ENCODE data around the gene MAML2. TPM values are rescaled to one million over a fixed set of nuclear protein-coding genes. Genes with fewer than 3 reads are reported as not detected.

Gene MAML2
- total RNA-seq, 1 experiment from 2014 or later, result 2.7 TPM

DNA sequence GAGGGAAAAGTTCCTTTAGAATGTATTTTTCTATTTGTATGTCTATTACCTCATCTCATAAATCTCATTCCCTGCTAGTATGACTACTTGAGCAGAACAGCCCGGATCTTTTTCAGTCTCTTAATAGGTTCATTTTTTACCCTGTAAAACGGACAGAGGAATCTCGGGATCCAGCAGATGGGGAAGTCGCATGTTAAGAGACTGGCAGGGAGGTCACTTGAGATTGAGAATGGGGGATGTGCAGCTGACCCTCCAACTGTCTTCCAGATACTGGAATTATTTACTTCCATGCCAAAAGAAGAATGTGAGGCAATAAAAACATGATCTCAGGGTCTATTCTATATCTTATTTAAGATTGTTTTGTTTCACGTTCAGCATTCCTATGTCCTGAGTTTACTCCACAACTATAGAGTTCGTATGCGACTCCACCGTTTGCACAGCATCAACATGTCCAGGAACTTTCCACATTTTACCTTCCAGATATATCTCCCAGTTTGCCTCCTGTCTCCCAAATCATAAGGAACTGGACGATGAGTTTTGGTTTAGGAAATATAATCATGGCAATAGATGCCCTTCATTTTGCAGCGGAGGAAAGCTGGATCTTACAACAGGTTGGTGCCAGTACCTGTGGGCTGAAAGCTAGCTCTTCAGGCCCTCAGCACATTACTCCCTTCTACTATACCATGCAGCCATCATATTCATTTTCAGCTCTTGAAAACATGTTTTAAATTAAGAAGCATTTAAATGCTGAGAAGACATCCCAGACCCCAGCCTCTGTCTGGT lies 181.5 kb downstream of the MAML2 start:
- Histone ChIP-seq H4K8ac (replicated peaks; ENCODE audit: insufficient read length, low read depth, low read length) (no peak overlapping the region), H3T11ph (ENCODE audit: low read length) (no peak overlapping the region), H2BK20ac (ENCODE audit: low read depth, low read length, poor library complexity, severe bottlenecking) (no peak overlapping the region), H3K4me1 (ENCODE audit: insufficient read depth, low read length) (no peaks in the 10 kb centered on the region; the same call in 1 of the 2 replicates), H3K27me3 (ENCODE audit: insufficient read depth, low read length) (no peaks in the 10 kb centered on the region), H3K18ac (ENCODE audit: insufficient read length, low read depth, low read length) (no peak overlapping the region), H2BK5ac (ENCODE audit: insufficient read length, low read length) (no peak overlapping the region), H2AK5ac (ENCODE audit: insufficient read length, low read length) (no peak overlapping the region), H2AFZ (ENCODE audit: low read length) (no peak overlapping the region), H3K56ac (ENCODE audit: insufficient read length, low read depth, low read length) (no peak overlapping the region), H2BK12ac (ENCODE audit: insufficient read length, low read depth, low read length) (no peak overlapping the region), H3K4ac (ENCODE audit: low read depth, low read length) (no peak overlapping the region), H3K79me2 (ENCODE audit: insufficient read depth, low read length) (no peaks in the 10 kb centered on the region), H3K14ac (ENCODE audit: insufficient read depth, low read length) (no peak overlapping the region), H3K23me2 (ENCODE audit: insufficient read length, low read depth, low read length, poor library complexity, severe bottlenecking) (no peaks in the 10 kb centered on the region), H3K79me1 (ENCODE audit: insufficient read depth, low read depth, low read length, poor library complexity, severe bottlenecking) (no peaks in the 10 kb centered on the region), H3K4me2 (ENCODE audit: insufficient read depth, insufficient read length, low read length) (no peak overlapping the region), H4K91ac (ENCODE audit: insufficient read length, low read depth, low read length) (no peak overlapping the region), H3K23ac (ENCODE audit: insufficient read length, low read depth, low read length) (no peak overlapping the region), H4K20me1 (ENCODE audit: control insufficient read depth, insufficient read depth, insufficient read length) (no peaks in the 10 kb centered on the region), H3K9ac (ENCODE audit: extremely low read depth, insufficient read length, low read length) (no peak overlapping the region), H2BK15ac (ENCODE audit: low read depth, low read length) (no peak overlapping the region), H3K27ac (ENCODE audit: insufficient read length, low read depth, low read length) (no peak overlapping the region), H3K9me3 (ENCODE audit: control insufficient read depth, low read depth, low read length) (no peaks in the 10 kb centered on the region), H4K5ac (ENCODE audit: insufficient read length, low read depth, low read length) (no peak overlapping the region), H2BK120ac (ENCODE audit: low read depth, low read length, poor library complexity, severe bottlenecking) (no peak overlapping the region)
- TF ChIP-seq, protein P1, sequence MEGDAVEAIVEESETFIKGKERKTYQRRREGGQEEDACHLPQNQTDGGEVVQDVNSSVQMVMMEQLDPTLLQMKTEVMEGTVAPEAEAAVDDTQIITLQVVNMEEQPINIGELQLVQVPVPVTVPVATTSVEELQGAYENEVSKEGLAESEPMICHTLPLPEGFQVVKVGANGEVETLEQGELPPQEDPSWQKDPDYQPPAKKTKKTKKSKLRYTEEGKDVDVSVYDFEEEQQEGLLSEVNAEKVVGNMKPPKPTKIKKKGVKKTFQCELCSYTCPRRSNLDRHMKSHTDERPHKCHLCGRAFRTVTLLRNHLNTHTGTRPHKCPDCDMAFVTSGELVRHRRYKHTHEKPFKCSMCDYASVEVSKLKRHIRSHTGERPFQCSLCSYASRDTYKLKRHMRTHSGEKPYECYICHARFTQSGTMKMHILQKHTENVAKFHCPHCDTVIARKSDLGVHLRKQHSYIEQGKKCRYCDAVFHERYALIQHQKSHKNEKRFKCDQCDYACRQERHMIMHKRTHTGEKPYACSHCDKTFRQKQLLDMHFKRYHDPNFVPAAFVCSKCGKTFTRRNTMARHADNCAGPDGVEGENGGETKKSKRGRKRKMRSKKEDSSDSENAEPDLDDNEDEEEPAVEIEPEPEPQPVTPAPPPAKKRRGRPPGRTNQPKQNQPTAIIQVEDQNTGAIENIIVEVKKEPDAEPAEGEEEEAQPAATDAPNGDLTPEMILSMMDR (conservative IDR thresholded peaks at IDR 0.05), result no peak
- no peak overlapping the region for H3K4me3 Mint-ChIP-seq
- no peaks in the 10 kb centered on the region for H3K36me3 Mint-ChIP-seq (ENCODE audit: insufficient read depth in 1 of 3, low read depth in 3 of 3)
- DNase-seq, result no peak
- H3K9me3 Mint-ChIP-seq, result no peaks in the 10 kb centered on the region
- peaks cover 20 to 28% of the 10 kb centered on the region in 2 experiments for H3K4me1 Mint-ChIP-seq
- no peaks in the 10 kb centered on the region for H3K27me3 Mint-ChIP-seq (ENCODE audit: low read depth)
- peak overlapping the region in 2 of 3 experiments; percentile 25 to 68; a peak in 2 of 7 replicates for H3K27ac Mint-ChIP-seq
- WGBS (ENCODE audit: extremely low coverage, insufficient read length, low lambda C conversion rate), result no CpG with 5 or more reads among the region's 10 CpGs
